Esophagus squamous epithelium (tissue), 5 donors: ENCODE results near the gene DKK2. TPM values are rescaled to one million over a fixed set of nuclear protein-coding genes. Genes with fewer than 3 reads are reported as not detected.

Experiments used
- DNase-seq: peaks from one replicate; lab custom pipeline; 2025; lab: John Stamatoyannopoulos, UW
- H3K27ac ChIP-seq, 4 donors: fragments of 200-600 bp; sonication (generic); one replicate each; pipeline ENCODE4 v1.5.1; 2016 to 2019; ENCODE audit warnings: mild to moderate bottlenecking in 1 of 4
- H3K27me3 ChIP-seq, 4 donors: fragments of 200-600 bp; sonication (generic); 1 replicate in 3 of 4; 2 replicates in 1 of 4; pipeline versions ENCODE4 v1.5.1 to v1.6.0; 2017 to 2021; ENCODE audit warnings: antibody characterized with exemption in 1 of 4
- H3K36me3 ChIP-seq, 3 donors: fragments of 200-600 bp; sonication (generic); one replicate each; pipeline ENCODE4 v1.5.1; 2016 to 2019
- H3K4me1 ChIP-seq, 3 donors: fragments of 200-600 bp; sonication (generic); one replicate each; pipeline ENCODE4 v1.5.1; 2017 to 2019
- H3K4me3 ChIP-seq, 4 donors: fragments of 200-600 bp; sonication (generic); 1 replicate in 3 of 4; 2 replicates in 1 of 4; pipeline ENCODE4 v1.5.1; 2016 to 2019; ENCODE audit warnings: mild to moderate bottlenecking in 2 of 4, moderate library complexity in 1 of 4
- H3K9me3 ChIP-seq, 3 donors: fragments of 200-600 bp; sonication (generic); one replicate each; pipeline ENCODE4 v1.5.1; 2016 to 2019
- CTCF ChIP-seq, 6 experiments: fragments of 450-650 bp in 4 of 6; fragments of 200-600 bp in 2 of 6; sonication (generic) in 2 of 6; IDR thresholded peaks; one replicate each; pipeline ENCODE4 v1.5.1; 2016 to 2019; ENCODE audit warnings: antibody characterized with exemption in 6 of 6, mild to moderate bottlenecking in 4 of 6, moderate library complexity in 4 of 6
- POLR2A ChIP-seq, 4 donors: fragments of 450-650 bp; IDR thresholded peaks; one replicate each; pipeline ENCODE4 v1.6.1; 2017; ENCODE audit warnings: antibody characterized with exemption in 4 of 4, mild to moderate bottlenecking in 4 of 4, moderate library complexity in 3 of 4
- WGBS, 2 donors: methylation state at CpG; one replicate each; pipeline ENCODE4 v1.1.5; 2018; 5-methylcytosine and 5-hydroxymethylcytosine counted together
- intact Hi-C: fragments of 100-400 bp; cut with DNase I; formaldehyde crosslinking; loops from one replicate; pipeline ENCODE4 v1.15.0; 2022
- total RNA-seq, 4 donors: library from RNA; depleted of rRNA; stranded (reverse); fragments of >200 nt; gene quantifications; one replicate each; pipeline ENCODE4 v1.1.0, GENCODE V29; 2016
- donor health status: DM: yes; HTN: yes; CAD: no.

Gene DKK2
- total RNA-seq, 4 donors from 2014 or later, result 0.38 to 1.2 TPM; not detected in 2

GRCh38 chr4:106892786-106893185, 143.3 kb downstream of the DKK2 start:
- H3K4me1 ChIP-seq, result no peaks in the 10 kb centered on the region
- H3K36me3 ChIP-seq, result no peaks in the 10 kb centered on the region
- H3K9me3 ChIP-seq, result no peaks in the 10 kb centered on the region
- no peak for TF ChIP-seq CTCF (IDR thresholded peaks at IDR 0.05)
- no peak for TF ChIP-seq POLR2A (IDR thresholded peaks at IDR 0.05)
- intact Hi-C loops, result no loop called here
- H3K27me3 ChIP-seq, result no peaks in the 10 kb centered on the region
- no peak overlapping the region for H3K4me3 ChIP-seq
- 82% methylated on average over 2 to 3 of the region's 6 CpGs for WGBS, 2 donors
- H3K27ac ChIP-seq, result no peak overlapping the region
- no peak for DNase-seq

- no peak for DNase-seq
- 72 to 73% methylated on average over 7 of the region's 7 CpGs for WGBS, 2 donors
Measured at GRCh38 chr4:106875340-106875739, 160.8 kb downstream of the DKK2 start.

More at GRCh38 chr4:106875340-106875739, 160.8 kb downstream of the DKK2 start:
- no peaks in the 10 kb centered on the region for H3K9me3 ChIP-seq
- TF ChIP-seq CTCF (IDR thresholded peaks at IDR 0.05) (no peak), POLR2A (IDR thresholded peaks at IDR 0.05) (no peak)
- H3K27ac ChIP-seq, result no peak overlapping the region
- H3K36me3 ChIP-seq, result no peaks in the 10 kb centered on the region
- H3K27me3 ChIP-seq, result no peaks in the 10 kb centered on the region
- H3K4me3 ChIP-seq, result no peak overlapping the region
- intact Hi-C loops, result no loop called here
- no peaks in the 10 kb centered on the region for H3K4me1 ChIP-seq
